Stomach (tissue), 9 donors: ENCODE results near the gene EOLA1. TPM values are rescaled to one million over a fixed set of nuclear protein-coding genes. Genes with fewer than 3 reads are reported as not detected.
A peak's percentile ranks its signal among the peaks of the same experiment; 100 is the strongest.
"Not testable (repeated sequence)": the region's sequence is repeated elsewhere in the genome, so short reads cannot be mapped to it uniquely, and the experiment has no call there.

Experiments
- DNase-seq, 2 donors: peaks; one replicate each; pipeline versions ENCODE4 v3.0.0 to v3.0.0-alpha.2; 2013 to 2019
- H3K27ac ChIP-seq, 5 donors: fragments of 200-600 bp in 4 of 5; sonication (generic) in 4 of 5; one replicate each; pipeline ENCODE4 v1.5.1; 2013 to 2019; ENCODE audit warnings: mild to moderate bottlenecking in 1 of 5, moderate library complexity in 1 of 5
- H3K27me3 ChIP-seq, 3 donors: fragments of 200-600 bp; sonication (generic); one replicate each; pipeline ENCODE4 v1.5.1; 2017 to 2019; ENCODE audit warnings: mixed run types in 1 of 3
- H3K36me3 ChIP-seq, 4 donors: fragments of 200-600 bp; sonication (generic); 1 replicate in 3 of 4; 2 replicates in 1 of 4; pipeline ENCODE4 v1.5.1; 2016 to 2019
- H3K4me1 ChIP-seq, 4 donors: fragments of 200-600 bp; sonication (generic); one replicate each; pipeline ENCODE4 v1.5.1; 2016 to 2019
- H3K4me3 ChIP-seq, 4 donors: fragments of 200-600 bp; sonication (generic) in 3 of 4; one replicate each; pipeline ENCODE4 v1.5.1; 2016 to 2019; ENCODE audit warnings: mild to moderate bottlenecking in 1 of 4
- H3K9me3 ChIP-seq, 4 donors: fragments of 200-600 bp; sonication (generic); one replicate each; pipeline ENCODE4 v1.5.1; 2016 to 2019
- CTCF ChIP-seq, 7 experiments: fragments of 450-650 bp in 4 of 7; fragments of 200-600 bp in 3 of 7; sonication (generic) in 3 of 7; IDR thresholded peaks; one replicate each; pipeline ENCODE4 v1.5.1; 2016 to 2019; ENCODE audit warnings: antibody characterized with exemption in 7 of 7, control low read depth in 2 of 7, mild to moderate bottlenecking in 1 of 7
- EP300 ChIP-seq: sonication (generic); formaldehyde crosslinking; IDR thresholded peaks from one replicate; pipeline ENCODE4 v1.6.1; 2017; ENCODE audit warnings: antibody characterized with exemption
- POLR2A ChIP-seq, 4 donors: fragments of 450-650 bp; IDR thresholded peaks; one replicate each; pipeline ENCODE4 v1.6.1; 2016; ENCODE audit warnings: antibody characterized with exemption in 4 of 4, control low read depth in 2 of 4, mild to moderate bottlenecking in 1 of 4, moderate library complexity in 1 of 4
- POLR2AphosphoS5 ChIP-seq, 3 donors: sonication (generic); formaldehyde crosslinking; IDR thresholded peaks; one replicate each; pipeline ENCODE4 v1.6.1; 2016; ENCODE audit warnings: antibody characterized with exemption in 3 of 3
- WGBS, 5 donors: extraction: QIAGEN DNeasy Blood & Tissue Kit in 3 of 5; methylation state at CpG; one replicate each; pipeline versions ENCODE4 v1.1.5 to v1.1.7; 2013 to 2018; 5-methylcytosine and 5-hydroxymethylcytosine counted together
- intact Hi-C: fragments of 100-400 bp; cut with DNase I; formaldehyde crosslinking; loops from one replicate; pipeline ENCODE4 v1.15.1; 2023; ENCODE audit warnings: low total_unique reads
- polyA plus RNA-seq, 3 donors: library from polyadenylated mRNA; stranded (reverse); fragments of 200-250 nt; gene quantifications; one replicate each; pipeline ENCODE4 v1.2.3, GENCODE V29; 2013
- total RNA-seq, 5 donors: library from RNA; depleted of rRNA; stranded (reverse); fragments of >200 nt; gene quantifications; one replicate each; pipeline versions ENCODE4 v1.1.0 to v1.2.3, GENCODE V29; 2014 to 2016
- donor health status: healthy with polysubstance abuse.
- donor health status: Bipolar disorder and iron deficiency.
- donor health status: healthy.

The EOLA1 gene
- total and polyA plus RNA-seq, 8 donors = 1.2 to 27.0 (median 18.9) TPM

- TF ChIP-seq POLR2A (IDR thresholded peaks at IDR 0.05) (no peak), POLR2AphosphoS5 (IDR thresholded peaks at IDR 0.05) (no peak), EP300 (no peak), CTCF (IDR thresholded peaks at IDR 0.05) (no peak)
- Histone ChIP-seq H3K36me3 (no peaks in the 10 kb centered on the region), H3K27ac (no peak overlapping the region), H3K4me3 (no peak overlapping the region), H3K9me3 (no peaks in the 10 kb centered on the region), H3K4me1 (peaks cover 0 to 11% (median 3%) of the 10 kb centered on the region in 4 donors), H3K27me3 (no peaks in the 10 kb centered on the region)
- intact Hi-C loops = no loop called here
- WGBS, 5 donors = 56 to 77% (median 70%) methylated on average over 2 of the region's 2 CpGs
- peak in 1 of 2 donors; percentile 27 for DNase-seq
Observed at GRCh38 chrX:149522916-149523315, 17.9 kb upstream of the EOLA1 start.

- H3K4me3 ChIP-seq, H3K36me3 ChIP-seq, H3K27me3 ChIP-seq, H3K9me3 ChIP-seq, intact Hi-C loops: not testable (repeated sequence)
- H3K4me1 ChIP-seq = peaks cover 0 to 11% (median 3%) of the 10 kb centered on the region in 4 donors
- 0 to 21% (median 5%) methylated on average over 2 to 6 of the region's 10 CpGs; no CpG with 5 or more reads in 2 of the 5 donors for WGBS, 5 donors
- peak overlapping the region in 3 of 5 donors; percentile 31 to 66 (median 34) for H3K27ac ChIP-seq
- DNase-seq = peak in 1 of 2 donors; percentile 76
Observed at GRCh38 chrX:149525389-149525788, 15.4 kb upstream of the EOLA1 start.

- Histone ChIP-seq H3K4me1 (peaks cover 0 to 11% (median 3%) of the 10 kb centered on the region in 4 donors), H3K27ac (peak overlapping the region in 3 of 5 donors; percentile 8 to 66 (median 48))
- H3K9me3 ChIP-seq, H3K36me3 ChIP-seq, H3K27me3 ChIP-seq, DNase-seq, intact Hi-C loops, H3K4me3 ChIP-seq: not testable (repeated sequence)
- WGBS, 5 donors = 35 to 46% (median 43%) methylated on average over 3 to 5 of the region's 5 CpGs
Observed at GRCh38 chrX:149525903-149526302, 14.9 kb upstream of the EOLA1 start.

- H3K27me3 ChIP-seq, H3K9me3 ChIP-seq, DNase-seq, intact Hi-C loops, H3K4me3 ChIP-seq, H3K36me3 ChIP-seq: not testable (repeated sequence)
- 51 to 88% (median 74%) methylated on average over 3 to 8 of the region's 13 CpGs for WGBS, 5 donors
- peak overlapping the region in 3 of 5 donors; percentile 8 to 66 (median 48) for H3K27ac ChIP-seq
- H3K4me1 ChIP-seq = peaks cover 0 to 11% (median 3%) of the 10 kb centered on the region in 4 donors
Observed at GRCh38 chrX:149526318-149527033, 14.3 kb upstream of the EOLA1 start.

GRCh38 chrX:149527705-149528104 is 13.1 kb upstream of the EOLA1 start:
- H3K9me3 ChIP-seq = no peaks in the 10 kb centered on the region
- no peaks in the 10 kb centered on the region for H3K27me3 ChIP-seq
- H3K4me1 ChIP-seq = peaks cover 0 to 11% (median 3%) of the 10 kb centered on the region in 4 donors
- no peak for TF ChIP-seq POLR2A (IDR thresholded peaks at IDR 0.05)
- TF ChIP-seq EP300 = no peak
- peak in 5 of 7 experiments; percentile 19 to 51 (median 43) for TF ChIP-seq CTCF (IDR thresholded peaks at IDR 0.05)
- no peak for TF ChIP-seq POLR2AphosphoS5 (IDR thresholded peaks at IDR 0.05)
- H3K4me3 ChIP-seq = no peak overlapping the region
- H3K27ac ChIP-seq = peak overlapping the region in 1 of 5 donors; percentile 38
- H3K36me3 ChIP-seq = peaks cover 0 to 13% (median 0%) of the 10 kb centered on the region in 4 donors
- intact Hi-C loops = no loop called here
- peak in 1 of 2 donors; percentile 35 for DNase-seq
- WGBS, 5 donors = 33 to 66% (median 50%) methylated on average over 1 of the region's 1 CpG

GRCh38 chrX:149528381-149528780 is 12.4 kb upstream of the EOLA1 start:
- Histone ChIP-seq H3K4me3 (no peak overlapping the region), H3K4me1 (peaks cover 0 to 11% (median 3%) of the 10 kb centered on the region in 4 donors), H3K27me3 (no peaks in the 10 kb centered on the region), H3K27ac (peak overlapping the region in 1 of 5 donors; percentile 38), H3K9me3 (no peaks in the 10 kb centered on the region), H3K36me3 (peaks cover 0 to 13% (median 0%) of the 10 kb centered on the region in 4 donors)
- DNase-seq = no peak
- 47 to 88% (median 83%) methylated on average over 1 of the region's 1 CpG for WGBS, 5 donors
- TF ChIP-seq CTCF (IDR thresholded peaks at IDR 0.05) (no peak), POLR2A (IDR thresholded peaks at IDR 0.05) (no peak), POLR2AphosphoS5 (IDR thresholded peaks at IDR 0.05) (no peak), EP300 (no peak)
- intact Hi-C loops = no loop called here
